GM18951 (cell line): ENCODE measurements around the gene CTNNA3.

Source experiments
- POLR2A ChIP-seq: IDR thresholded peaks from 4 replicates; pipeline ENCODE4 v1.6.1; 2011; ENCODE audit warnings: mild to moderate bottlenecking; ENCODE audit not compliant: insufficient read length, insufficient read depth; ENCODE audit errors: extremely low read depth
- in situ Hi-C: fragments of 300-500 bp; cut with MboI; formaldehyde crosslinking; loops from one replicate; pipeline ENCODE4 v1.12.0; 2022; ENCODE audit warnings: low sequenced_read_pairs, mixed read lengths, inconsistent platforms; ENCODE audit not compliant: unreplicated experiment

The CTNNA3 gene

GRCh38 chr10:66656499-66656898 lies 1039.5 kb downstream of the CTNNA3 start:
- no peak for TF ChIP-seq POLR2A

GRCh38 chr10:66654861-66655260 lies 1041.1 kb downstream of the CTNNA3 start:
- in situ Hi-C loops: no loop called here
- TF ChIP-seq POLR2A: no peak

More at GRCh38 chr10:66656499-66656898, 1039.5 kb downstream of the CTNNA3 start:
- in situ Hi-C loops: no loop called here

- TF ChIP-seq POLR2A: no peak
- in situ Hi-C loops: no loop called here
These were observed 1044.5 kb downstream of the CTNNA3 start for GRCh38 chr10:66651308-66652082.

- in situ Hi-C loops: no loop called here
- TF ChIP-seq POLR2A: no peak
These were observed 1046.4 kb downstream of the CTNNA3 start for GRCh38 chr10:66649626-66650025.

- in situ Hi-C loops: no loop called here
- TF ChIP-seq POLR2A: no peak
These were observed 1053.8 kb downstream of the CTNNA3 start for GRCh38 chr10:66642217-66642616.

GRCh38 chr10:66639371-66639770 lies 1056.6 kb downstream of the CTNNA3 start:
- in situ Hi-C loops: no loop called here
- no peak for TF ChIP-seq POLR2A

GRCh38 chr10:66637273-66638036 lies 1058.5 kb downstream of the CTNNA3 start:
- in situ Hi-C loops: no loop called here
- TF ChIP-seq POLR2A: no peak

GRCh38 chr10:66629996-66630395 lies 1066.0 kb downstream of the CTNNA3 start:
- in situ Hi-C loops: no loop called here
- TF ChIP-seq POLR2A: no peak

- in situ Hi-C loops: no loop called here
- no peak for TF ChIP-seq POLR2A
These were observed 1068.8 kb downstream of the CTNNA3 start for GRCh38 chr10:66627156-66627555.

GRCh38 chr10:66625709-66626590 lies 1070.0 kb downstream of the CTNNA3 start:
- TF ChIP-seq POLR2A: no peak
- in situ Hi-C loops: no loop called here

- no peak for TF ChIP-seq POLR2A
- in situ Hi-C loops: no loop called here
These were observed 1073.9 kb downstream of the CTNNA3 start for GRCh38 chr10:66622050-66622449.

GRCh38 chr10:66604195-66604594 lies 1091.8 kb downstream of the CTNNA3 start:
- in situ Hi-C loops: no loop called here
- no peak for TF ChIP-seq POLR2A

- no peak for TF ChIP-seq POLR2A
- in situ Hi-C loops: no loop called here
These were observed 1104.1 kb downstream of the CTNNA3 start for GRCh38 chr10:66591865-66592264.

- no peak for TF ChIP-seq POLR2A
- in situ Hi-C loops: no loop called here
These were observed 1108.3 kb downstream of the CTNNA3 start for GRCh38 chr10:66587680-66588050.
